Measurements from ENCODE around the gene CDK13.

Gene CDK13

GRCh38 chr7:39949971-39950472 lies at the start of gene CDK13:
TSS of gene CDK13 (plus strand) at chr7:39950256. CDS start at chr7:39950642, 386 bp downstream.
- TF ChIP-seq CTCF (IDR thresholded peaks at IDR 0.05; ENCODE audit: borderline replicate concordance, control extremely low read depth, extremely low read depth, insufficient read depth, missing control alignments), result no peak
- peak; percentile 85 for DNase-seq (ENCODE audit: low spot score)
- in situ Hi-C loops (cut with MboI; ENCODE audit: low sequenced_read_pairs, unreplicated experiment), result loop anchor here (10.0 kb wide), 1 partner anchor 95 kb away; no protein-coding TSS in a partner anchor

- in situ Hi-C loops (cut with MboI; ENCODE audit: low sequenced_read_pairs, unreplicated experiment), result no loop called here
- TF ChIP-seq CTCF (IDR thresholded peaks at IDR 0.05; ENCODE audit: borderline replicate concordance, control extremely low read depth, extremely low read depth, insufficient read depth, missing control alignments), result no peak
- no peak for DNase-seq (ENCODE audit: low spot score)
Measured at GRCh38 chr7:39904077-39904486, 46.0 kb upstream of the CDK13 start.

- DNase-seq (ENCODE audit: low spot score), result no peak
- in situ Hi-C loops (cut with MboI; ENCODE audit: low sequenced_read_pairs, unreplicated experiment), result no loop called here
- no peak for TF ChIP-seq CTCF (IDR thresholded peaks at IDR 0.05; ENCODE audit: borderline replicate concordance, control extremely low read depth, extremely low read depth, insufficient read depth, missing control alignments)
Measured at GRCh38 chr7:39908141-39908540, 41.9 kb upstream of the CDK13 start.

GRCh38 chr7:39908973-39909372 lies 41.1 kb upstream of the CDK13 start:
- in situ Hi-C loops (cut with MboI; ENCODE audit: low sequenced_read_pairs, unreplicated experiment), result no loop called here

GRCh38 chr7:39909526-39909925 lies 40.5 kb upstream of the CDK13 start:
- TF ChIP-seq CTCF (IDR thresholded peaks at IDR 0.05; ENCODE audit: borderline replicate concordance, control extremely low read depth, extremely low read depth, insufficient read depth, missing control alignments), result no peak
- no peak for DNase-seq (ENCODE audit: low spot score)
- in situ Hi-C loops (cut with MboI; ENCODE audit: low sequenced_read_pairs, unreplicated experiment), result no loop called here

More at GRCh38 chr7:39908973-39909372, 41.1 kb upstream of the CDK13 start:
- DNase-seq (ENCODE audit: low spot score), result no peak
- TF ChIP-seq CTCF (IDR thresholded peaks at IDR 0.05; ENCODE audit: borderline replicate concordance, control extremely low read depth, extremely low read depth, insufficient read depth, missing control alignments), result no peak

GRCh38 chr7:39910108-39910869 lies 39.8 kb upstream of the CDK13 start:
- DNase-seq (ENCODE audit: low spot score), result no peak
- in situ Hi-C loops (cut with MboI; ENCODE audit: low sequenced_read_pairs, unreplicated experiment), result no loop called here
- no peak for TF ChIP-seq CTCF (IDR thresholded peaks at IDR 0.05; ENCODE audit: borderline replicate concordance, control extremely low read depth, extremely low read depth, insufficient read depth, missing control alignments)

Data from GM13976 (cell line).